CD4-positive, alpha-beta T cell treated with Interleukin-6 at 100 ng/mL for 8 hours (primary cell): ENCODE results near the gene PBX3.
"Not testable (repeated sequence)": the region's sequence is repeated elsewhere in the genome, so short reads cannot be mapped to it uniquely, and the experiment has no call there.

ENCODE experiments used
- DNase-seq: peaks from one replicate; pipeline ENCODE4 v3.0.0-alpha.2; 2020; ENCODE audit warnings: mixed read lengths, low spot score

PBX3 gene

GRCh38 chr9:125778538-125779219, 31.5 kb downstream of the PBX3 start:
- DNase-seq = not testable (repeated sequence)

- DNase-seq = not testable (repeated sequence)
These were observed 32.0 kb downstream of the PBX3 start for GRCh38 chr9:125779220-125779565.

- no peak for DNase-seq
These were observed 35.5 kb downstream of the PBX3 start for GRCh38 chr9:125782718-125783117.

- no peak for DNase-seq
These were observed 37.3 kb downstream of the PBX3 start for GRCh38 chr9:125784286-125785049.

GRCh38 chr9:125785248-125785751, 38.1 kb downstream of the PBX3 start:
- DNase-seq = no peak

GRCh38 chr9:125787715-125788114, 40.5 kb downstream of the PBX3 start:
- DNase-seq = no peak

- no peak for DNase-seq
These were observed 42.0 kb downstream of the PBX3 start for GRCh38 chr9:125789196-125789595.

- DNase-seq = no peak
These were observed 47.5 kb downstream of the PBX3 start for GRCh38 chr9:125794708-125795107.

- no peak for DNase-seq
These were observed 48.9 kb downstream of the PBX3 start for GRCh38 chr9:125795970-125796596.

- DNase-seq = no peak
These were observed 50.8 kb downstream of the PBX3 start for GRCh38 chr9:125797930-125798329.

GRCh38 chr9:125803526-125803925, 56.4 kb downstream of the PBX3 start:
- DNase-seq = no peak

GRCh38 chr9:125805057-125805456, 57.9 kb downstream of the PBX3 start:
- no peak for DNase-seq

- DNase-seq = no peak
These were observed 58.4 kb downstream of the PBX3 start for GRCh38 chr9:125805586-125805985.

- DNase-seq = no peak
These were observed 59.9 kb downstream of the PBX3 start for GRCh38 chr9:125807079-125807478.

GRCh38 chr9:125810161-125810560, 63.0 kb downstream of the PBX3 start:
- no peak for DNase-seq

- DNase-seq = no peak
These were observed 63.8 kb downstream of the PBX3 start for GRCh38 chr9:125811002-125811401.

GRCh38 chr9:125812403-125812802, 65.2 kb downstream of the PBX3 start:
- DNase-seq = no peak

GRCh38 chr9:125815568-125815967, 68.4 kb downstream of the PBX3 start:
- no peak for DNase-seq

- no peak for DNase-seq
These were observed 69.1 kb downstream of the PBX3 start for GRCh38 chr9:125816321-125816720.

GRCh38 chr9:125820100-125820804, 73.1 kb downstream of the PBX3 start:
- no peak for DNase-seq

GRCh38 chr9:125821078-125821477, 73.9 kb downstream of the PBX3 start:
- DNase-seq = no peak

GRCh38 chr9:125822160-125822559, 75.0 kb downstream of the PBX3 start:
- DNase-seq = no peak
